Measurements from ENCODE around the gene NFIA.

Gene NFIA

DNA sequence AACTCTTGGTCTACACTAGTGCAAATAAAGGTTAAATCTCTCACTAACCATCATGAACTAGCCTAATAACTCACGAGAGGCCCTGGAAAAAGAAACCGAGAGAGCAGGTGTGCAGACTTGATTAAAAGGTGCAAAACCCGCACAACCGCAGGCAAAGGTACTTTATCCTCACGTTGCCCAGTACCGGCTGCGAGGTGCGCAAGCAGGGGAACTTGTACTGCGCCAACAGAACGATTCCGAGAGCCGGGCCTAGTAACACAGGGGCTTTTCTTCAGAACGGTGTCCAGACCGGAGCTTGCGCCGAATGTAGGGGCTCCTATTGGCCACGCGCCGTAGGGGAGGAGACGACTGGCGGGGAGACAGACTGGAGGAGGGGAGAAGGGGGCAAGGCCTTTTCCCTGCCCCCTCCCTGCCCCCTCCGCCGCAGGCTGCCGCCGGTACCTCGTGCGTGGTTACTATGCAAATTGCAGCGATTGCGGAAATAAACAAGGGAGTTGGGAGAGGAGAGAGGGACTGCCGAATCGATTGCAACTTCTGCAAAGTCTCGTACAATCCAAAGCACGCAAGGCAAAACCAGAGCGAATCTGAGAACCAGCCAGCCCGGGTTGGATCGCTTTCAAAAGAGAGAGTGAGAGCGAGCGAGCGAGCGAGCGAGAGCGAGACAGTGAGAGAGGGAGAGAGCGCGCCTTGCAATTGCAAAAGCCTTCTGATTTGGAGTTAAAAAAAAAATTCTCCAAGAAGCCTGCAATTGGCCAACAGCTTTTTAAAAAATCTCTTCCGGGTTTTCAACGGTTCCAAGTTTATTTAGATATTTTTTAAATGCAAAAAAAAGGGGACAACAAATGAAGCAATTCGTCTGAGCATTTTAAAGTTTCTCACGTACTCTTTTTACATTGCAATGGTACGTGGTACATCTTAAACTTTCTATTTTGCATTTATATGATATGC lies 5.4 kb upstream of the NFIA start:
- TF ChIP-seq, protein P1, sequence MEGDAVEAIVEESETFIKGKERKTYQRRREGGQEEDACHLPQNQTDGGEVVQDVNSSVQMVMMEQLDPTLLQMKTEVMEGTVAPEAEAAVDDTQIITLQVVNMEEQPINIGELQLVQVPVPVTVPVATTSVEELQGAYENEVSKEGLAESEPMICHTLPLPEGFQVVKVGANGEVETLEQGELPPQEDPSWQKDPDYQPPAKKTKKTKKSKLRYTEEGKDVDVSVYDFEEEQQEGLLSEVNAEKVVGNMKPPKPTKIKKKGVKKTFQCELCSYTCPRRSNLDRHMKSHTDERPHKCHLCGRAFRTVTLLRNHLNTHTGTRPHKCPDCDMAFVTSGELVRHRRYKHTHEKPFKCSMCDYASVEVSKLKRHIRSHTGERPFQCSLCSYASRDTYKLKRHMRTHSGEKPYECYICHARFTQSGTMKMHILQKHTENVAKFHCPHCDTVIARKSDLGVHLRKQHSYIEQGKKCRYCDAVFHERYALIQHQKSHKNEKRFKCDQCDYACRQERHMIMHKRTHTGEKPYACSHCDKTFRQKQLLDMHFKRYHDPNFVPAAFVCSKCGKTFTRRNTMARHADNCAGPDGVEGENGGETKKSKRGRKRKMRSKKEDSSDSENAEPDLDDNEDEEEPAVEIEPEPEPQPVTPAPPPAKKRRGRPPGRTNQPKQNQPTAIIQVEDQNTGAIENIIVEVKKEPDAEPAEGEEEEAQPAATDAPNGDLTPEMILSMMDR (IDR thresholded peaks at IDR 0.05; ENCODE audit: low read depth, low read length), result no peak
- peak overlapping the region; percentile 53 to 62 for H3K4me3 ChIP-seq (replicated peaks in 1 of 2; ENCODE audit: low read depth in 2 of 2, low read length in 2 of 2)
- peak; percentile 93 to 94 for DNase-seq (ENCODE audit: low read depth in 2 of 2)

DNA sequence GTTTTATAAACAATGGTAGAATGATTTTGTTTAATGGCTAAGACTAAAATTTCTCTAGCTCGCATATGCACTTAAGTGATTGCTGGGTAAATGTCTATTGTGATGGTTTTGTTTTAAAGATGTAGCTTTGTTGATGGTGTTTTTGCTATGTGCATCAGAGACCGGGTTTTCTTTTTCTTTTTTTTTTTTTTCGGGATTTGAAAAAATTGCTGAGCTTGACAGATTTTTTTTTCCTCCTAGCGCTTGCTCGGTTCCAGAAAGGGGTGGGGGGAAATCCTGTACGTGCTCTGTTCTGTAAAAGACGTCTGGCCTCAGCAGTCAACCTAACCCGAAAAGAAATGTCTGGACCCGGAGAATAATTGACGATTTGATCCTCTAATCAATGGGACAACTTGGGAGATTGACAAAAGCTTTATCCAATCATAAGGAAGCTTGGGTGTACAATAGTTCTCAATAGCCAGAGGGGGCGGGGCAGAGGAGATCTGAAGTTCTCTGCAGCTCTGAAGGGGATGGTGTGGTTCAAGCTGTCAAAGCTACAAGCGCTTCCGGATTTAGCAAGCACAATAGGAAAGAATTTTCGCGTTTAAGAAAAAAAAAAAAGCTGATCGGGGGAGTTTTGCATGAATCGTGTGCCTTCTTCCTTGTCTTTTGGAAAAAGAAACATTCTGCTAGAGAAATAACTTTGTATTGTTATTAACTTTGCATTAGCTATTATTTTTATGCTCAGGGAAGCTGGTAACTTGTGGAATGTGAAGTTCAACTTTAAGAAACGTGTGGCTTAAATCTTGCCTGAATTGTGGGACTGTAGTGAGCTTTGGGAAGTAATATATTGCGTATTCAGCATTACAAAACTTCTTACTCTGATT lies 4.5 kb upstream of the NFIA start:
- DNase-seq (ENCODE audit: low read depth in 2 of 2), result peak; percentile 100
- H3K4me3 ChIP-seq (replicated peaks in 1 of 2; ENCODE audit: low read depth in 2 of 2, low read length in 2 of 2), result peak overlapping the region; percentile 53 to 62
- TF ChIP-seq, protein P1 (IDR thresholded peaks at IDR 0.05; ENCODE audit: low read depth, low read length), result no peak

DNA sequence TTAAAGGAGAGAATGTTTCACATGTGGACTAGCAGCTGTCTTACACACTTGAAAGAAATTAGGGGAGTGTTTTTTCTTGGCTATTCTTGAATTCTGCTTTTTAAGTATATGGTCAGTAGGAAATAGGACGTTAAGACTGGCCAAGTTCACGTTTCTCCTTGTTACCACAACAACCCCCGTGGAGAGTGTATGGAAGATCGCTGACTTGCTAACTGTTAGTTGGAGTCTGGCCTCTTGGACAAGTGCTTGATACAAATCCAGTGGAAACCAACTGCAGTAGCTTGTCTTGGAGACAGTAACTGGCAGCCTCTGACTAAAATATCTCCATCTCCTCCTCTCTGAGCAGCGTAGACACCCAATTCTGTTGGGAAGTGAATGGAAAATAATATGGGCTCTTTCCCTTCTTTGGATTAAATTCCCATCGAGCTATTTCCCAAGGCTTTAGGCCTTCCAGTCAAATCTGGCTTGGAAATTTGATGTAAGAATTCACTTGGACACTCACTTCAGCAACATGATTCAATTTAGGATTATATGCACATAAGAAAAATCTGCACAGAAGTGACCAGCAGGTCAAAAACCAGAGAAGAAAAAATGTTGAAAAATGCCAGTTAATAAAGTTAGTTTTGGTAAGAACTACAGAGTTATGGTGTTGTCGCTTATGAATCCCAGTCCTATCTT lies 3.6 kb upstream of the NFIA start:
- peak in 1 of 2 donors; percentile 59 for DNase-seq (ENCODE audit: low read depth in 2 of 2)
- H3K4me3 ChIP-seq (replicated peaks in 1 of 2; ENCODE audit: low read depth in 2 of 2, low read length in 2 of 2), result peak overlapping the region in 1 of 2 donors; percentile 33
- TF ChIP-seq, protein P1 (IDR thresholded peaks at IDR 0.05; ENCODE audit: low read depth, low read length), result no peak

DNA sequence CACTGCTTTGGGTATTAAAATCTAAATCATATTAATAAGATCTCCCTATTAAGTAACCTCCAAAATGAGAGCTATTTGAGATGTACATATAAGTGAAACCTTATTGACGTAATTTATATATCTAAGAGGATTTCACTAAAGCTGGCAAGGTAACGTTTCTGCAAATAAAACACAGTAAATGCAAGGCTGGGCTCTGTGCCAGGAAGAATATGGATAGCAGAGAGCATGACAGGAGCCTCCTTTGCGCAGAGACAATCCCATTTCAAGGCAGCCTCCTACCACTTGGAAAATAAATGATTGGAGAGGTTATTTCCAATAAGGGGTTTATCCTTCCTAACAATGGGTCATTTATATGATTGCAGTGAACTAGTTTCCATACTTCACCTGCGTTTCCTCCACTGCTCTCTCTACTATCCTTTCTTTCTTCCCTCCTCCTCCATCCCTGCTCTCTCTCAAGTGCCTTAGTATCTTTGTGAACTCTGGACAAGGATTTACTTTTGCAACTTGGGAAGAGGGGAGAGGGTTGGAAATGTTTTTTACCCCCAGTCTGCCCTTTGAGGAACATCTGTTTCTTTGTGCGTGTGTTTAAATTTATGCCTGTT lies 3.0 kb upstream of the NFIA start:
- DNase-seq (ENCODE audit: low read depth in 2 of 2), result no peak
- TF ChIP-seq, protein P1 (IDR thresholded peaks at IDR 0.05; ENCODE audit: low read depth, low read length), result no peak
- H3K4me3 ChIP-seq (replicated peaks in 1 of 2; ENCODE audit: low read depth in 2 of 2, low read length in 2 of 2), result no peak overlapping the region

DNA sequence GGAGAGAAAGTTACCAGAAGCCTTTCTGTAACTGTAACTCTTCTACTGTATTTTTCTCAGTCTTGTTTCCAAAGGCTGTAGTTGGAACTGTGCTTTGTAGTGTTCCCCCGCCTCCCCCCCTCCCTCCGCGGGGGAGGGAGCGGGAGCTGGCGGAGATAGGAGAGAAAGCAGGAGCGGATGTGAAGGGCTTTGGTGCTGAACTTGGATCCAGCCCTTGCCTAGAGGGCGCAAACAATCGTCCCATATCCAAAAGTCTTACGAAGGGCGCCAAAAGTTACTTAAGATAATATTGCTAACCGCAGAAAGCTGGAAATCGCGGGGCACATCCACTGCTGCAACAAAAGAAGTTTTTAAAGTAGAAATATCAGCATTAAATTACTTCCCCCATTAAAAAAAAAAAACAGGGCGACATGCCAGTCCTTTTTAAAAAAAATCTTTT lies 2.4 kb upstream of the NFIA start:
- peak; percentile 86 to 98 for DNase-seq (ENCODE audit: low read depth in 2 of 2)
- TF ChIP-seq, protein P1 (IDR thresholded peaks at IDR 0.05; ENCODE audit: low read depth, low read length), result peak; percentile 23

More for the DNA sequence above, 2.4 kb upstream of the NFIA start:
- H3K4me3 ChIP-seq (replicated peaks in 1 of 2; ENCODE audit: low read depth in 2 of 2, low read length in 2 of 2), result peak overlapping the region in 1 of 2 donors; percentile 34
